ENCODE results near the gene STOML2. TPM values are rescaled to one million over a fixed set of nuclear protein-coding genes. Genes with fewer than 3 reads are reported as not detected.
A peak's percentile ranks its signal among the peaks of the same experiment; 100 is the strongest.

Gene STOML2
- polyA plus RNA-seq, 3 donors from 2014 or later: 79.7 to 155 (median 116) TPM

GRCh38 chr9:35074141-35074540, 28.8 kb downstream of the STOML2 start:
- H3K36me3 Mint-ChIP-seq: peaks cover 0 to 6% (median 4%) of the 10 kb centered on the region in 3 donors
- DNase-seq: no peak
- H3K4me3 Mint-ChIP-seq: no peak overlapping the region
- H3K27me3 Mint-ChIP-seq (ENCODE audit: low read depth in 3 of 3): peaks cover 7 to 14% (median 10%) of the 10 kb centered on the region in 3 donors
- H3K4me1 Mint-ChIP-seq: peaks cover 44 to 55% of the 10 kb centered on the region in 2 donors
- H3K9me3 Mint-ChIP-seq: no peaks in the 10 kb centered on the region
- peak overlapping the region in 3 of 6 donors; percentile 24 to 97 (median 96) for H3K27ac Mint-ChIP-seq

DNA sequence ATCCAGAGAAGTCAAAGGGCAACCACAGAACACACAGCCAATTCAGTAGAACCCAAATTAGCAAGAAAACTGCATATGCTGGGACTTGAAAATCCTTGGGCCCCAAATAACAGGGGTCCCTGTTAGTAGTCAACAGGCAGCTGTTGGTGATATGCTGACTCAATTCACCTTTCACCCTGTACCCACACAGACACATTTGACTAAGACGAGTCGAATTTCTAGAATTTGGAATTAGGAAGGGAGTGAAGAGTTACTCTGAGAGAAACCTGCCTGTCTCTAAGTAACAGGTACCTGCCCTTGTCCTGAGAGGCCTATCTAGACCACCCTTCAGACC, 29.7 kb downstream of the STOML2 start:
- Mint-ChIP-seq H3K4me3 (peak overlapping the region; percentile 78 to 93 (median 84)), H3K4me1 (peaks cover 44 to 55% of the 10 kb centered on the region in 2 donors), H3K27ac (peak overlapping the region; percentile 86 to 99 (median 96)), H3K9me3 (no peaks in the 10 kb centered on the region), H3K27me3 (ENCODE audit: low read depth in 3 of 3) (peaks cover 7 to 13% (median 10%) of the 10 kb centered on the region in 3 donors), H3K36me3 (peaks cover 0 to 6% (median 4%) of the 10 kb centered on the region in 3 donors)
- DNase-seq: no peak

- DNase-seq: peak; percentile 97 to 98 (median 98)
- peak within 1 kb of the TSS; percentile 78 to 93 (median 84) for H3K4me3 Mint-ChIP-seq
- H3K9me3 Mint-ChIP-seq: no peaks in the 10 kb centered on the region
- peaks cover 0 to 10% (median 4%) of the 10 kb centered on the region in 3 donors for H3K36me3 Mint-ChIP-seq
- peak within 1 kb of the TSS; percentile 93 to 99 (median 96) for H3K27ac Mint-ChIP-seq
- peaks cover 46 to 55% of the 10 kb centered on the region in 2 donors for H3K4me1 Mint-ChIP-seq
- H3K27me3 Mint-ChIP-seq (ENCODE audit: low read depth in 3 of 3): peaks cover 7 to 13% (median 10%) of the 10 kb centered on the region in 3 donors
Measured at GRCh38 chr9:35072461-35073278, 30.3 kb downstream of the STOML2 start, which contains the start of gene VCP. TSS of gene VCP (minus strand) at chr9:35072625. CDS start at chr9:35072353, 272 bp downstream.

- Mint-ChIP-seq H3K36me3 (peaks cover under 1 to 16% (median 7%) of the 10 kb centered on the region in 3 donors), H3K4me3 (peak overlapping the region; percentile 78 to 93 (median 84)), H3K9me3 (no peaks in the 10 kb centered on the region), H3K27ac (peak overlapping the region; percentile 93 to 99 (median 96)), H3K4me1 (peaks cover 52 to 60% of the 10 kb centered on the region in 2 donors), H3K27me3 (ENCODE audit: low read depth in 3 of 3) (peaks cover 7 to 13% (median 10%) of the 10 kb centered on the region in 3 donors)
- peak; percentile 84 for DNase-seq
Measured at GRCh38 chr9:35071814-35072460, 31.0 kb downstream of the STOML2 start.

GRCh38 chr9:35070823-35071813, 31.8 kb downstream of the STOML2 start:
- Mint-ChIP-seq H3K9me3 (no peaks in the 10 kb centered on the region), H3K27me3 (ENCODE audit: low read depth in 3 of 3) (peaks cover 7 to 14% (median 10%) of the 10 kb centered on the region in 3 donors), H3K4me3 (peak overlapping the region; percentile 78 to 93 (median 84)), H3K4me1 (peaks cover 56 to 66% of the 10 kb centered on the region in 2 donors), H3K27ac (peak overlapping the region; percentile 93 to 99 (median 96)), H3K36me3 (peaks cover 4 to 18% (median 11%) of the 10 kb centered on the region in 3 donors)
- DNase-seq: no peak

- Mint-ChIP-seq H3K4me3 (peak overlapping the region; percentile 19 to 58 (median 26)), H3K27me3 (ENCODE audit: low read depth in 3 of 3) (peaks cover 7 to 17% (median 10%) of the 10 kb centered on the region in 3 donors), H3K4me1 (peaks cover 56 to 66% of the 10 kb centered on the region in 2 donors), H3K27ac (peak overlapping the region in 4 of 6 donors; percentile 30 to 70 (median 58)), H3K9me3 (no peaks in the 10 kb centered on the region), H3K36me3 (peaks cover 4 to 26% (median 15%) of the 10 kb centered on the region in 3 donors)
- DNase-seq: no peak
Measured at GRCh38 chr9:35069020-35069419, 33.9 kb downstream of the STOML2 start.

DNA sequence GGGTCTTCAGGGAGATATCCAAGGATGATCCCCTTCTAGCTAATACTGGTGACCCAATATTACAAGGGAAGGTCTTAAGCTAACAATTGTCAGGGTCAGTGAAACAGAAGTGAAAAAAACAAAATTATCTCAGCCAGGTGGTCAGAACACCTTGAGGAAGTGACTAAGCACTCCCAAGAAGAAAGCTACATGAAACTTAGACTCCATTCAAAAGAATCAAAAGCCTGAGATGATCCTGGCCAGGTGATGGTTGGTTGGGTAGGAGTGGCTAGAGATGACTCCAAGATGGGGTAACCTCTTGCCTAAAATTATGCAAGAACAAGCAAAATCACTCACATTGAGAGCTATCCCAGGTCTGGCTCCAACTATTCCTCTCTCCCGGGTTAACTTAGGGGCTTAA, 35.9 kb downstream of the STOML2 start:
- DNase-seq: no peak
- H3K27ac Mint-ChIP-seq: peak overlapping the region in 1 of 6 donors; percentile 66
- no peaks in the 10 kb centered on the region for H3K9me3 Mint-ChIP-seq
- H3K36me3 Mint-ChIP-seq: peaks cover 20 to 46% (median 21%) of the 10 kb centered on the region in 3 donors
- H3K4me1 Mint-ChIP-seq: peaks cover 50 to 54% of the 10 kb centered on the region in 2 donors
- peaks cover 0 to 13% (median 5%) of the 10 kb centered on the region in 3 donors for H3K27me3 Mint-ChIP-seq (ENCODE audit: low read depth in 3 of 3)
- H3K4me3 Mint-ChIP-seq: no peak overlapping the region

DNA sequence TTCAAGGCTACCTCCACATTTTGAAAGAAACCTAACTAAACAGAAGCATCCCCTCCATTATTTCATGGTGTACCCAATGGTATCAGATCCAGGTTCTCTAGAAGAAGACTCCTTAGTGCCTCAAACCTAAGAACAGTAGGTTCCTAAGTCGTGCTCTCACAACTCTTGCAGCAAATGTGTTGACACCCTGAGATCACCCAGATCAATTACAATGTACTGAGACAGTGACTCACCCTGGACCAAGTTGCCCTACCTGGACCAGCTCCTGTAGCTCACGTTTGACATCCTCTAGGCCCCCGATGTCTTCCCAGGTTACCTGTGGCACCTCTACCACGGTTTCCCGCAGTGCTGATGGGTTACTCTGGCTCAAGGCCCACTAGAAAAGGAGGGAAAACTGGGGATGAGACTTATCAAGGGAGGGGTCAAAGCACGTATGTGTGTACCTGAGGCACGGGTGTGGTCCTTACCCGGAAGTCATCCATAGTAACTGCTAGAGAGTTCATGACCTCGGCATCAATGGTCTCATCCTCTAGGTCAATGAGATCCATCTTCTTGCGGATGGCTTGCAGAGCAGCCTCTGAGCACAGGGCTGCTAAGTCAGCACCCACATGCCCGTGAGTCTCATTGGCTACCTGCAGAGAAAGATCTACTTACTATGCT, 42.3 kb downstream of the STOML2 start:
- peaks cover 4 to 19% (median 8%) of the 10 kb centered on the region in 3 donors for H3K27me3 Mint-ChIP-seq (ENCODE audit: low read depth in 3 of 3)
- H3K4me1 Mint-ChIP-seq: peaks cover 0 to 2% of the 10 kb centered on the region in 2 donors
- H3K4me3 Mint-ChIP-seq: no peak overlapping the region
- peaks cover 43 to 84% (median 54%) of the 10 kb centered on the region in 3 donors for H3K36me3 Mint-ChIP-seq
- H3K27ac Mint-ChIP-seq: peak overlapping the region in 1 of 6 donors; percentile 30
- H3K9me3 Mint-ChIP-seq: no peaks in the 10 kb centered on the region
- DNase-seq: no peak

DNA sequence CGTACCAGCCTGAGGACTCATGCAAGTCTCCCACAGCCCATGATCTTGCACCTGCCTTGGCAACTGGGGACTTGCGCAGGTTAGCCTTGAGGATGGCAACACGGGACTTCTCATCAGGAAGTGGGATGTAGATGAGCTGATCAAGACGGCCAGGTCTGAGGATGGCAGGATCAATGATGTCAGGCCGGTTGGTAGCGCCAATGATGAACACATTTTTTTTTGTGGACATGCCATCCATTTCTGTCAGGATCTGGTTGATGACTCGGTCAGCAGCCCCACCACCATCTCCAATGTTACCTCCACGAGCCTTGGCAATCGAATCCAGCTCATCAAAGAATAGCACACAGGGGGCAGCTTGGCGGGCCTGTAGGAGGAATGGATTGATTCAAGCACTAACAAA, 43.5 kb downstream of the STOML2 start:
- Mint-ChIP-seq H3K4me3 (peak overlapping the region in 1 of 5 donors; percentile 53), H3K27me3 (ENCODE audit: low read depth in 3 of 3) (peaks cover 4 to 16% (median 8%) of the 10 kb centered on the region in 3 donors), H3K36me3 (peaks cover 43 to 83% (median 50%) of the 10 kb centered on the region in 3 donors), H3K4me1 (peaks cover 0 to 2% of the 10 kb centered on the region in 2 donors), H3K27ac (peak overlapping the region in 1 of 6 donors; percentile 35), H3K9me3 (no peaks in the 10 kb centered on the region)
- no peak for DNase-seq

- H3K27me3 Mint-ChIP-seq (ENCODE audit: low read depth in 3 of 3): peaks cover 4 to 16% (median 8%) of the 10 kb centered on the region in 3 donors
- peak overlapping the region in 1 of 6 donors; percentile 29 for H3K27ac Mint-ChIP-seq
- no peak for DNase-seq
- H3K36me3 Mint-ChIP-seq: peaks cover 30 to 64% (median 44%) of the 10 kb centered on the region in 3 donors
- H3K4me3 Mint-ChIP-seq: no peak overlapping the region
- H3K4me1 Mint-ChIP-seq: peaks cover 0 to 2% of the 10 kb centered on the region in 2 donors
- H3K9me3 Mint-ChIP-seq: no peaks in the 10 kb centered on the region
Measured at GRCh38 chr9:35057271-35057620, 45.7 kb downstream of the STOML2 start.

DNA sequence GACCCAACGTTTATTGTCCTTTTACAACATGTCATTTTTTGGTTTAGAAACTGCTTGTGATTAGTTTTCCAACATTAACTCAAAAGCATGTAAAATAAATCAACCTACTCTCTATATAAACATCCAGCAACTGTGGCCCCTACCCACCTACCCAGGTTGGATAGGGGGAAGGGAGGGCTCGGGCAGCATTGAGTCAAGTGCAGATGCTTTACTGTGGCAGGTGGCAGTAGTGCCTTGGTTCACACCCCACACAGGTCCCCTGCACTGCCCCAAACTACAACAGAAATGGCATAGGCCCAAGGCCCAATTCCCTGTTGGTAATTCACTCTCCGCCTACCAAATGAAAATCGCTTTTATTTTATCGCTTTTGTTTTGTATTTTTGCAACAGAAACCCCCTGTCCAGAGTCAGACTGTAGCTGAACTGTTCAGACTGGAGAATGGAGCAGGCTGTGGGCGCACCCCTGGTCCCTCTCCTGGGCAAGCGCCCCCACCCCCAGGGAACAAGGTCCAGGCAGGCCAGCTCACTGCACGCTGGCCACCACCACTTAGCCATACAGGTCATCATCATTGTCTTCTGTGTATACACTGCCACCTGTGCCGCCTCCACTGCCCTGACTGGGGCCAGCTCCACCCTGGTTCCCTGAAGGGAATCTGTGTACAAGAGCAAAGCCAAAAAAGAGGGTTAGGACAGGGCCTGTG, 46.2 kb downstream of the STOML2 start:
- Mint-ChIP-seq H3K27me3 (ENCODE audit: low read depth in 3 of 3) (peaks cover 4 to 16% (median 7%) of the 10 kb centered on the region in 3 donors), H3K27ac (no peak overlapping the region), H3K4me1 (peaks cover 0 to 2% of the 10 kb centered on the region in 2 donors), H3K9me3 (no peaks in the 10 kb centered on the region), H3K36me3 (peaks cover 27 to 61% (median 44%) of the 10 kb centered on the region in 3 donors), H3K4me3 (peak overlapping the region in 1 of 5 donors; percentile 46)
- no peak for DNase-seq

All from immature natural killer cell (primary cell).